MV-4-11 (cell line): Measurements from ENCODE around the gene EXOC3.

Source experiments
- DNase-seq: peaks from one replicate; lab custom pipeline; 2025; lab: John Stamatoyannopoulos, UW

The EXOC3 gene

DNA sequence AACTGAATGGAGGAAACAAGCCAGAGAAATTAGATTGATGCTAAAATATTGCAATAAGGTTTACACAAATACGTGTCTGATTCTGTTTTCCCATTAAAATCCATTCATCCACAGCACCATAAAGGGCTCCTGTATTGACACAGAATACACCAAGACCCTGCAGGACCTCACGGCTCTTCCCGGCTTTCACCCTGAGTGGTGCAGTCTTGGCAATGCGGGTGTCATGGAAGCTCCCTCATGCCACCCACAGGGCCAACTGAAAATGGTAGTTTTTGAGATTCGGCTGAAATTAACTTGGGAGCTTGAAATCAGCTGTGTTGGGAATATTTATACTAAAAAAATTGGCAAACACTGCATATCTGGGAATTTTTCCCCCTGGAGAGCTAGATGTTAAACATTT, 17.3 kb upstream of the EXOC3 start:
- peak; percentile 29 for DNase-seq

DNA sequence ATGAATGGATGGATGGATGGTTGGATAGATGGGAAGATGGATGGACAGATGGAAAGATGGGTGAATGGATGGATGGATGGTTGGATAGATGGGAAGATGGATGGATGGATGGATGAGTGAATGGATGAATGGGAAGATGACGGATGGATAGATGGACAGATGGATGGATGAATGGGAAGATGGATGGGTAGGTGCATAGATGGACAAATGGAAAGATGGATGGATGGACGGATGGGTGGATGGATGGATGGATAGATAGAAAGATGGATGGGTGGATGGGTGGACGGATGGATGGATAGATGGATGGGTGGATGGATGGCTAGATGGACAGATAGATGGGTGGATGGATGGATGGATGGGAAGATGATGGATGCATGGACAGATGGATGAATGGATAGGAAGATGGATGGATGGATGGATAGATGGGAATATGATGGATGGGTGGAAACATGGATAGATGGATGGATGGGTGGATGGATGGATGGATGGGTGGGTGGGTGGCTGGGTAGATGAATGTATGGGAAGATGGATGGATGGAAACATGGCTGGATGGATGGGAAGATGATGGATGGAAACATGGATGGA, 16.5 kb upstream of the EXOC3 start:
- no peak for DNase-seq

DNA sequence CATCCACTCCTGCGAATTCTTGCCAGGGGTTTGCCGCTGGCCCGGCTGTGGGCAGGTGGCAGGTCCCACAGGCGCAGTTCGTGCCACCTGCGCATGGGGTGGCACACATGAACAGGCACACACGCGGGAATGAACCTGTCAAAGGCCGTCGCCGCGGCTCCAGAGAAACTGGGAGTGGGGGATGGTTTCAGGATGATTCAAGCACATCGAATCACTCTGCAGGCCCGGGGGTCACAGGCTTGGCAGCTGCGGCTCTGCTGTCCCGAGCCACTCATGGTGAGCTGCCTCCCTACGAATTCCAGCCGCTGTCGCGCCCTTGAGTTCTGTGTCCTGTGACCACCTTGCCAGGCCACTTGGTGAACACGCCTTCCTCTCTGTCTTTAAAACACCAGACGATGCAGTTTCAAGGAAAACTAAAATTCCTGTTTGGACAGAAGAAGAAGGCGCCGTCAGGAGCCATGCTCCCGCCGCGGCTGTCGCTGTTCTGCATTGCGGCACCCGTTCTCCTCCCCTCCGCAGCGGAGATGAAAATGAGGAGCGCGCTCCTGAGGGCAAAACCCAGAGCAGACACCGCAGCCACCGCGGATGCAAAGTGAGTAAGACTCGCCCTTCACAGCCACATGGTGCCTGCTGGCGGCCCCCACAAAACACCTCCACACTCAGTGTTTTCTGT, 15.4 kb upstream of the EXOC3 start:
- DNase-seq: no peak

DNA sequence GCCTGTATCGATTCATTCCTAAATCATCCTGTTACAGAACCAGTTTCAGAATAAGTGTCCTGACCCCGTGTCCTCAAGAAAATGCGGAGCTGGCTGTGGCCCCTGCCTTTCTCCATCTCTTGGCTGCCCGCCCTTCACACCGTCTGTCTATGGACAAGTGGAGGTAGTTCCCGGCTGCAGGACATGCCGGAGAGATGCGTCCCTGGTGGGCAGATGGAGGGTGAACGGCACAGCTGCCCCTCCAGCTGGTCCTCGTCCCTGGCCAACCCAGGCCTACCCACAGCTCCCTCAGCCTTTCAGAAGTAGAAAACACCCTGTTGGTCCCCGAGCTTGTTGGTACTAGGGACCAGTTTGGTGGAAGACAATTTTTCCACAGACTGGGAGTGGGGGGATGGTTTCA, 14.8 kb upstream of the EXOC3 start:
- DNase-seq: no peak

DNA sequence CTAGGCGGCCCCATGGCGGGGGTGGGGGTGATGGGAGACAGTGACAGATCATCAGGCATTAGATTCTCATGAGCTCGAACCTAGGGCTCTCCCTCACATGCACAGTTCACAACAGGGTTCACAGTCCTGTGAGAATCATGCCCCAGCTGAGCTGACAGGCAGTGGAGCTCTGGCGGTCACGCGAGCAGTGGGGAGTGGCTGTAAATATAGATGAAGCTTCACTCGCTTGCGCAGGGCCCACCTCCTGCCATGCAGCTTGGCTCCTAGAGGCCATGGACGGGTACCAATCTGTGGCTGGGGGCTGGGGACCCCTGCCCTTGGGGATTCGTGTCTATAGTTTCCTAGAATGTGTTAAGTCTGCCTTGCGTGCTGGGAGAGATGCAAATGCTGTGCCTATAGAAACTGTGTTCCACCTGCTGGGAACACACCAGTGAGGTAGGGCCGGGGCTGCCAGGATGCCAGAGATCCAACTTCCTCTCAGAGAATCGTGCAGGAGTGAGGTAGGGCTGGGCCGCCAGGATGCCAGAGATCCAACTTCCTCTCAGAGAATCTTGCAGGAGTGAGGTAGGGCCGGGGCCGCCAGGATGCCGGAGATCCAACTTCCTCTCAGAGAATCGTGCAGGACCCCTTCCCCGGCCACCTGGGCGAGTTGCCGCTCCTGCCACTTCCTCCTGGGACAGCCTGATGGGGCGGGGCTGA, 14.1 kb upstream of the EXOC3 start:
- DNase-seq: peak; percentile 9

DNA sequence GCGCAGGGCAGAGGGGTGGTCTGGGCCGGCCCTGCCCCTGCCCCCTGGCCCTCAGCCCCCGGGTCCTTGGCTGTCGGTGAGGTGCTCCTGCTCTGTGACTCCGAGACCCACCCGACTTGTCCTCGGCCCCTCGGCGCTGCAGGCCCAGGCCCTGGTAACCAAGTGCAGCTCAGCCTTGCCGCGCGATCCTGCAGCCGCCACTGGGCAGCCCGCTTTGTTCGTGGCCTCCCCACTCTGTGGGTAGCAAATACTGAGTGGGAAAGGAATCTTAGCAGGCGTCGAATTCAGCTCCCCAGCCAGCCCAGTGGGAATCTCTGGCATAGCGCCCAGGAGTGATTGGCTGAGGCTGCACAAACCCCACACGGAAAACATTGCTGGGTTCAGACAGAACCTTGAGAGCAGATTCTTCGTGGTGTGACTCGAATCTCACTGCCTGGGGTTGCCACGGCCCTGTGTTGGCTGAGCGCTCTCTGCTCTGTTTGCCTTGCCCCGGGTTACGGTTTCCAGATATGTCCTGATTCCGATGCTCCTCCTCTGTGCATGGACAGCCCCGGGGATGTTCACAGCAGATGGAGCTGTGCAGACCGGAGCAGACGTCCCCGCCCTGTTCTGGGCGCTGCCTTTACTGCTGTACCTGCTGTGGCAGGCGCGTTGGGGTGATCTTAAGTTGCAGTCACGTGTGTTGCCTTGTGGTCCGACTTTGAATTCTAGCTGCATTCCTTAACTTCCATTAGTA, 13.4 kb upstream of the EXOC3 start:
- no peak for DNase-seq

DNA sequence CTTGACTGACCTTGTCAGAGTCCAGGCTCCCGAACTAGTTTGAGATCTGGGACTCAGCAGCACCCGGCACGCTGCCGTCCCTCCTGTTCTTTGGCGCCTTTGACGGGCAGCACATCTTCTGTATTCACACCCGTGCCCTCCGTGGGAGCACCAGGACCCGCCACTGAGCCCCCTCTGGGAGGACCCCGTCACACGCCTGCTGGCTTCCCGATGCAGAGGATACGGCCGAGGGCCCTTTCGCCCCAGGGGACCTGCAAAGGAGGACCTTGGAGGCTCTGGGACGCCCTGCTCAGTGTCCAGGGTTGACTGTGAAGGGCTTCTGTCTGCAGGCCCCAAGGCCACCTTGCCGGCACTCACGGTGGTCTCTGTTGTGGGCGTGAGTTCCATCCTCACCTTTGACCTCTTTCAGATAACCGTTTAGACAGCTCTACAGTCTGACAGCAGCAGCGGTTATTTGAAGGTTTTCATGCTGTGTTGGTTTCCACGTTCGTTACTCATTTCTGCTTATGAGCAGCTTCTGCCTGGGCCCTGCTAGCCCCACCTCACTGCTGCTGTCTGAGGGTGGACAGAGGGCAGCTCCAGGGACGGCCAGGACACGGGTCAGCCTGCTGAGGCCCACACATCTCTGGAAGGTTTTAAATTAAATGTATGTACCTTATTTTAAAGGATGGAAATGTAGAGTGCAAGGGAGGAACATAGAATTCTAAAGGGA, 12.6 kb upstream of the EXOC3 start:
- DNase-seq: no peak

DNA sequence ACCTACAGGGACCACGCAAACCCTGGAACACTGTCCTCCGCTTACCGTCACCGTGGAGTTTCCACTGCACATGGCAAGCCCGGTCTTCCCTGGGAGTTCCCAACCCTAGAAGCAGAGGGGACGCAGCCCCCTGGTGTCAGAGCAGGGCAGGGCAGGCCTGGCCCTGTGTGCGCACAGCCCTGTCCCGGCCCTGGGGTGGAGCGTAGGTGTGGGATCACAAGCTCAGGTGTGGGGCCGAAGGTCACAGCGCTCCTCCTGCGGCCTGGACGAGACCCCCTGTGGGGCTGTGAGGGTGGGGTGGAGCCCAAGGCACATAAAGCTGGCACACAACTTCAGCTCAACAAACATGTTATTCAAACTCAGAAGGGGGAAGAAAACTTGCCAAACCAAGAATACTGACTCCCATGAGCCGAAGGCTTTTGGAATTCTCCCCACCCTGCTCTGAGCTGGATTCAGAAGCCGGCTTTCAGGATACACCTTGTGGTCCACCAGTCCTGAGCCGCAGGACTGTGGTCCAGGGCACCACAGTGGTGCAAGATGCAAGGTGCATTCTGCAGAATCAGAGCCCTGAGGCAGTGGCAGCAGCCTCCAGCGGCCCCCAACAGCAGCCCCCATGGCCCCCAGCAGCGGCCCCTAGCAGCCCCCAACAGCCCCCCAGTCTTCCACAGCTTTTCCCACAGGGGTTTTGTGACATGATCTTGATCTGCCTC, 11.8 kb upstream of the EXOC3 start:
- peak; percentile 37 for DNase-seq

DNA sequence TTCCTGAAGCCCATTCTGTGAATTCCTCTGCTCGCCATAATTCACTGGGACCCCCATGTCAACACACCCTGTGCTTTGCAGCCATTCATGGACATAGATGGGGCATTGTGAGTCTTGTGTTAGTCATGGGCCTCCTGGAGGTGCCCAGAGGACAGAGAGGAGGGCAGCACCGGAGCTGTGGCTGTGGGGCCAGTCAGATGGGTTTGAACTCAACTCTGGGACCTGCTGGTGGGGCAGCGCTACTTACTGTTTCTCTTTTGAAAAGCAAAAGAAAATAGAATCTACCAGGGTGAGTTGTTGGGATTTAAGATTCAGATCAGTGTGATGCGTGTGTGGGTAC, 11.3 kb upstream of the EXOC3 start:
- no peak for DNase-seq

DNA sequence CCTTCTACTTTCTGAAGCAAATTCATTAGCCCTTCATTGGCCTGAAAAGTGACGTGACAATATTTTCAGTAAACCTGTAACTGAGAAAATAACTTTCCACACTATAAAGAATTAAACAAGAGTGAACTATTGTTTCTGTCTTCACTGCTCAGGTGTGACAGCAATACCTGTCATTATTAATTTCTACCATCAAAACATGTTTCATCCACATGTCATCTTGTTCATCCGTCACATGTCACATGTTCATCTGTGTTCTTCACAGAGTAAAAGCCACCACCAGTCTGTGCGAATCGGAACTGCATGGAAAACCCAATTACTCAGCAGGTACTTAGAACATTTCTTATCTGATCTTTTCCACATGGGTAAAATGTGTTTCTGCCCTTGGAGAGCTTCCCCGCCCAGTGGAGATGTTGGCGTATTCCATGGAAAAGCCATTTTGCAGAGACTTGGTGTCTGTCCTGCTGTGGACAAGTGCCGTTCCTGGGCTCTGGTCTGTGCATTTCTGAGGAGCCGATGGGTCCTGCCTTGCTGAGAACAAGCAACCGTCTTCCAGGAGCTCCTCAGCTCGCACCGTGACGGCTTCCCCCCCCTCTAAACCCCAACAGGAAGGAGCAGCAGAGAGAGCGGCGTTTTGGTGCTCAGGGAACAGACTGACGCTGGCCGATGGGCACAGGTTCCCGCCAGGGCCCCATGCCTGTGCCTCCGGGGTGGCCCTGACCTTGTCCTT, 10.6 kb upstream of the EXOC3 start:
- no peak for DNase-seq

DNA sequence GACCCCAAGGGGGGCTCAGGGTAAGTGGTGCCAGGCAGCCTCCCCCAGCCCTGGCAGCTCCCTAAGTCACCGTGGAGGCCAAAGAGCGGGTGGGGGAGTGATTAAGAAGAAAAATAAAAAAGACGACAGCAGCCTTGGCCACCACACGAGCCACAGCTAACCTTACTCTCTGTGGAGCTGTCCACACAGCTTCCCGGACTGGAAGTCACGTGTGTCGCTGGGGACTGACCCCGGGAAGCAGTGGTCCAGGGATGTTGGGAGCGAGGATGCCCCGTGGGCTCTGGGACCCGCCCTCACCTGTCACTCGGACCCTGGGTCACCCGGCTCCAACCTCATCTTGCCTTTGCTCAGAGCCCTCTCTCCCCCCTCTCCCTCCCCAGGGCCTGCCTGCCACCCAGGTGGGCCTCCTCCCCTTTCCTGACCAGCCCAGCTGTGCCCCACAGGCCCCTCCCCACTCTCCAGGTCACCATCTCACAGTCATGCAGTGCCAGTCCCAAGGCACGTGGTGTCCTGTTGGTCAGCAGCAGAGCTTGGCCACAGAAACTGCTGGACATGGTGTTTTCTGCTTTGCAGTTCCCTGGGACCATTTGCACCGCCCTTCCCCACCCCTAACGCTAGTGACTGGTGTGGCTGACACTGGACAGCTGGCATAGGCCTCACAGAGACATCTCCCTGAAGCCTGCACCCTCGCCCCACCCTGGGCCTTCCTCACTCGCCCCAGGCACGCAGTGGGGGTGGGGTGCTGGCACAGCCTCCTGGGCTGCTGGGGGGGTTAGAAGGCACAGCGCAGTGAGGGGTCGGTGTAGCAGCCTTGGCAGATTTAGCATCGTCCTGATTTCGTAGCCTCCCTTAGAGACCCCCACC, 9.8 kb upstream of the EXOC3 start:
- DNase-seq: no peak

DNA sequence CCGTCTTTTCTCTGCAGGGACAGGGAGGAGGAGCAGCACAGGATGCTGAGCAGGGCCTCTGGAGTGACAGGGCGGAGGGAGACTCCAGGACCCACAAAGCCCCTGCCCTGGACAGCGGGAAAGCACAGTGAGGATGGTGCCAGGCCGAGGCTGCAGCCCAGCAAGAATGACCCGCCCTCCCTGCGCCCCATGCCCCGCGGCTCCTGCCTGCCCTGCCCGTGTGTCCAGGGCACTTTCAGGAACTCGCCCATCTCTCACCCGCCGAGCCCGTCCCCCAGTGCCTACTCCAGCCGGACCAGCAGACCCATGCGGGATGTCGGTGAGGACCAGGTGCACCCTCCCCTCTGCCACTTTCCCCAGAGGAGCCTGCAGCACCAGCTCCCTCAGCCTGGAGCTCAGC, 9.1 kb upstream of the EXOC3 start:
- no peak for DNase-seq

DNA sequence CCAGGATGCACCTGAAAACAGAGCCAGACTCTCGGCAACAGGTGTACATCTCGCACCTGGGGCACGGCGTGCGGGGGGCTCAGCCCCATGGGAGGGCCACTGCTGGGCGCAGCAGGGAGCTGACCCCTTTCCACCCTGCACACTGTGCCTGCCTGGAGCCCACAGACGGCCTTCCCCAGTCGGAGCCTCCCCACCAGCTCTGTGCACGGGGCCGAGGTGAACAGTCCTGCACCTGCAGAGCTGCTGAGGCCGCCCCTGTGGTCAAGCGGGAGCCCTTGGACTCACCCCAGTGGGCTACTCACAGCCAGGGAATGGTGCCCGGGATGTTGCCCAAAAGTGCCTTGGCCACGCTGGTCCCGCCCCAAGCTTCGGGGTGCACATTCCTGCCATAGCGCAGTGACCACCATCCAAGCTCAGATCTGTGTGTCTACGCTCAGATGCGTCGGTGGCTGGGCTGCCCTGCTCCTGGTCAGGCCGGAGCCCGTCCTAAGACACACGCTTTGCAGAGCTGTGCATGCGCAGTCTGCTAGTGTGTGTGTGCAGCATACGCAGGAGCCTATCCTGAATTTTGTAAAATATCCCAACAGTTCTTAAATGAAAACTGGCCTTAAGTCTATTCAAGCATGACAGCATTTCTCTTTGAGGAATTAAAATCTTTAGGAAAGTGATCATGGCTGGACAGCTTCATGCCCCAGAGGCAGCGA, 8.4 kb upstream of the EXOC3 start:
- DNase-seq: no peak

DNA sequence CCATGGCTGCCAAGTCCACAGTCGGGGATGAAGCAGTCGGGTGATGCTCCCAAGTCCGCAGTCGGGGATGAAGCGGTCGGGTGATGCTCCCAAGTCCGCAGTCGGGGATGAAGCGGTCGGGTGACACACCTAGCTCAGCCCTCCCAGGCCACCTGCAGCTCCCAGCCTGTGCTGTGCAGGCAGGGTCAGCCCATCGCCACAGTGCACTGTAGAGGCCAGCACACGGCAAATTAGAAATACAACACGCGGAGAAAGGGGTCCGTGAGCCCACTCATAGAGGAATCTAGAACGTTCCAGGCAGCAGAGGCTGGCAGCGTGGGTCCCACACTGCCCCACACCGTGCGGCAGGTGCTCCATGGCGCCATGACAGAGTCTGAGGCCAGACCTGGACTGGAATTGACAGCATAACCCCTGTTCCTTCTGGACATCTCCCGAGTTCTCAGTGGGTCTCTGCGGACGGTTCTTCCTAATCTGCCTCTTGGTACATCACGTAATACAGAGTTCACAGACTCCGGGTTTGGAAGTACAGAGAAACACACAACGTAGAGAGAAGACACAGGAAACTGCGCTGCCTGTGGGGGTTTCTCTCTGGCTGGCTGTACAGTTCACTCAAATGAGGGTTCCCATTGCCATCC, 7.7 kb upstream of the EXOC3 start:
- DNase-seq: no peak

DNA sequence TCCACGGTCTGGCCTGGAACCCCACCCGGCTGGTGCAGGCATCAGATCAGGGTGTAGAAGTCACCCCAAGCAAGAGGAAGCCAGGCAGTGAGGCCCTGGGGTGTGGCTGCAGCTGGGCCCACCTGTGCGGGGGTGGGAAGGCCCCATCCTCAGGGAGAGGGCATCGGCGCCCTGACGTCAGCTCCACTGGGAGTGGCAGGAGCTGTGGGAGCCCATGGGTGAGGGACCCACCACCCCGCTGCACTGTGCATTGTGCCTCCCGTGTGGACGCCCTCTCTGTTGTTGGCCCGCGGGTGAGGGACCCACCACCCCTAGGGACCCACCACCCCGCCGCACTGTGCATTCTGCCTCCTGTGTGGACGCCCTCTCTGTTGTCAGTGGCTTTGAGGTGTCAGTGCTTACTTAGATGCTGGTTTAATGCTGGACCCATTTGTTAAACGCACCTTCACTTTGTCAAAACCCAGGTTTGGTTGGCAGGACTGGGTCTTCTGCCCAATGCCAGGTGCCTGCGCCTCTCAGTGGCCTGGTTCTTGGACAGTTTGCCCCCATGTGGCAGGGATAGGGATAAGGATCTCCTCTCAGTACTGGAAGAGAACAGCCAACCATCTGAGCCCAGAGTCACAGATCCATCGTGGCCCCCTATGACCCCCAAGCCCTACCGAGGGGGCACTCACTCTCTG, 6.9 kb upstream of the EXOC3 start:
- DNase-seq: peak; percentile 33

DNA sequence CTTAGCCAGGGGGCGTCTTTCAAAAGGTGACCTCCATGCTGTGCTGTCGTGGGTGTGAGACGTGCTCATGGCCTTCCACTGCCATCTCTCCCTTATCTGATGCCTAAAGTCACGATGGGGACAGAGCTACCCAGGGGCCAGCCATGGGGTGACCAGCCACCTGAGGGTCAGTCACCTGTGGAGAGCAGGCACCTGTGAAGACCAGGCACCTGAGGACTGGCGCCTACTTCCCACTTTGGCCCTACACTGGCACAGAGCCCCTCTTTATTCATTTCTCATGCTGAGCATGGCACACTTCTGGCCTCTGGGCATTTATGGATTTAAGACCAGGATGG, 6.4 kb upstream of the EXOC3 start:
- DNase-seq: no peak

DNA sequence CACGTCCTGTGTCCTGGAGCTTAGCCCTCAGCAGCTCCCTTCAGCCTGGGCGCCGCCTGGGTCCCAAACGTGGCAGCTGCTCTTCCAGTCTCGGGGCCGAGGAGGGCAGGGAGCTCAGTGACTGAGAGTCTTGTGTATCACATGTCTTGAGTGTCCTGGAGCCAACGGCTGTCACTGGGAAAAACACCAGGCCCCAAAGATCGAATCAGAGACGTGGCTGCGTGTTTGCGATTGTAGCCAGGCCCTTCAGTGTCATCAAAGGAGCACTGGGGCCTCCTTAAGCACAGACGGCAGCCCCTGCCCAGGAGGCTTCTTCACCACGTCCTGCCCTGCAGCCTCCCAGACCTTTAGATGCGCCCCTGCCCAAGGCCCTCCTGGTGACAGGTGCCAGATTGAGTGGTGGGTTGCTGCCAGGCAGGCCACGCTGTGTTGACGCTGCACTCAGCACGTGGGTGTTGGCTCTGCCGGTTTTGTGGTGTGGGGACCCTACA, 5.7 kb upstream of the EXOC3 start:
- DNase-seq: no peak

DNA sequence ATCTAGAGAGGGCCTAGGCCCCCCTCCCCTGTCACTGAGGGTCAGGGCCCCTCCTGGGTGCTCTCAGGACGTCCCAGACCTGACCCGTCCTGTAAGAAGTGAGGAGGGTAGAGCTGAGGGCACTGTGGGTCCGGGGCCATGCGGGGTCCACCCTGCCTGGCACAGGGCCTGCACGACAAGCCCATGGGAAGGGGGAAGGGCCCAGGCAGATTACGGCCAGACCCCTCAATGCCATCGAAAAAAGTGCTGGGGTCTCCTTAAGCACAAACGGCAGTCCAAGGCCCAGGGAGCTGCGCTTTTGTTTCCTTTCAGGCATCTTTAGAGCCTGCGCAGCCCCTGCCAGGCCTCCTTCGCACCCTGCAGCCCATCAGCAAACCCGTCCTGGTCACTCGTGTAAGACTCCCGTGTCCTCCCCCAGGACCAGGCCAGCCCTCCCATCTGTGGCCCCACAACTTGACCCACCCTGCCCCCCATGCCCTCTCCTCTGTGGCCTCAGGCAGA, 4.4 kb upstream of the EXOC3 start:
- DNase-seq: no peak
